ENCODE results near the gene IGFBP1.
"Not testable (repeated sequence)": the region's sequence is repeated elsewhere in the genome, so short reads cannot be mapped to it uniquely, and the experiment has no call there.

IGFBP1 gene

DNA sequence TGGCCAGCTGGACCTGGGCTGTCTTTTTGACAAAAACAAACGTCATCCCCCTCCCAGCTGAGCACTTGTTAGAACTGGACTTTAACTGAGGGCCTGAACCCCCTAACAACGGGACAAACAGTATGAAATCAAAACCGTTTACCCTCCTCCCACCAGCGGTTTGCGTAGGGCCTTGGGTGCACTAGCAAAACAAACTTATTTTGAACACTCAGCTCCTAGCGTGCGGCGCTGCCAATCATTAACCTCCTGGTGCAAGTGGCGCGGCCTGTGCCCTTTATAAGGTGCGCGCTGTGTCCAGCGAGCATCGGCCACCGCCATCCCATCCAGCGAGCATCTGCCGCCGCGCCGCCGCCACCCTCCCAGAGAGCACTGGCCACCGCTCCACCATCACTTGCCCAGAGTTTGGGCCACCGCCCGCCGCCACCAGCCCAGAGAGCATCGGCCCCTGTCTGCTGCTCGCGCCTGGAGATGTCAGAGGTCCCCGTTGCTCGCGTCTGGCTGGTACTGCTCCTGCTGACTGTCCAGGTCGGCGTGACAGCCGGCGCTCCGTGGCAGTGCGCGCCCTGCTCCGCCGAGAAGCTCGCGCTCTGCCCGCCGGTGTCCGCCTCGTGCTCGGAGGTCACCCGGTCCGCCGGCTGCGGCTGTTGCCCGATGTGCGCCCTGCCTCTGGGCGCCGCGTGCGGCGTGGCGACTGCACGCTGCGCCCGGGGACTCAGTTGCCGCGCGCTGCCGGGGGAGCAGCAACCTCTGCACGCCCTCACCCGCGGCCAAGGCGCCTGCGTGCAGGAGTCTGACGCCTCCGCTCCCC, at the start of gene IGFBP1:
TSS of gene IGFBP1 (plus strand) at position 304 of the 808 bp plus-strand sequence. CDS start at position 469, 165 bp downstream.
- no peak for DNase-seq

DNA sequence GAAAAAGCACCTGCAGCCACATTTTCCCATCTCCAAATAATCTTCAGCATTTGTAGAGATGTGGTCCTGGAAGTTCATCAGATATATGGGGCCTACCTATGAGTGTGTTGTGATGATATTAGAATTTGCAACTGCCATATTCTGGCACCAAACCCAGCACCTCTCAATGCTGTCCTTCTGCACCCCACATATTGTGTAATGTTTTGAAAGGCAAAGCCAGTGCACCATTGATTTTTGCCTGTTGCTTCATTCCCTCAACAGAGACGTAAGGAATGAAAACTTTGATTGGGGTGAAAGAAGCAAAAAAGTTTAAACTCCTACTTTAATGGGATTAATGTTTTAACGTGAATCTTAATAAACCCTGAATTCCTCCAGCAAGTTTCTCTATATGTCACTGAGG, 49.4 kb upstream of the IGFBP1 start:
- not testable (repeated sequence) for DNase-seq

DNA sequence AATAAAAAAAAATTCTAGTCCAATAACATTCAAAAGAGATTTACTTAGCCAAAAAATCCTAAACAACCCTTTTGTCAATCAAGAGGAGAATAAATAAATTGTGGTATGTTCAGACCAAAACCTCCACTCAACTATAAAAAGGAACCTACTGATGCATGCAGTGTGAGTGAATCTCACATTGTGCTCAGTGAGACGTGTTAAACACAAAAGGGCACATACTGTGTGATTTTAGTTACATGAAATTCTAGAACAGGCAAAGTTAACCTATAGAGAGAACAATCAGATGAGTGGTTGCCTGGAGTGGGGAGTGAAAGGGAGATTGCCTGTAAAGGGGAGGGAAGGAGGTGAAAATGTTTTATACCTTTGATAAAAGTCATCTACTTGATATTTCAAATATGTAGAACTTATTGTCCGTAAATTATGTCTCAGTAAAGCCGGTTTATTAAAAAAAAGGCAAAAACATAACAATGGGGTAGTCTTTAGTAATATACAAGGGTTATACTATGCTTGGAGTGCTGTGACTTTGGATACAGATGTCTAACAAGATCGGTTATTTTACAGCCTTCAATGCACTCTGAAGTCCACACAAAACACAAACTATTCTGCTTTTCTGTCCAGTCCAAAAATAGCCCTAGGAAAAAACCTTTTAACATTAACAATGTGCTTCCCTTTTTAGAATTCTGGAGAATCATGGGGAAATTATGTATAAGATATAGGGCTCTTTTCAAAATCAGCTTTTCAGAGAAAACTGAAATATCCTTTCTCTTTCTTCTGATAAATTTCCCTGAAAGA, 46.2 kb upstream of the IGFBP1 start:
- not testable (repeated sequence) for DNase-seq

DNA sequence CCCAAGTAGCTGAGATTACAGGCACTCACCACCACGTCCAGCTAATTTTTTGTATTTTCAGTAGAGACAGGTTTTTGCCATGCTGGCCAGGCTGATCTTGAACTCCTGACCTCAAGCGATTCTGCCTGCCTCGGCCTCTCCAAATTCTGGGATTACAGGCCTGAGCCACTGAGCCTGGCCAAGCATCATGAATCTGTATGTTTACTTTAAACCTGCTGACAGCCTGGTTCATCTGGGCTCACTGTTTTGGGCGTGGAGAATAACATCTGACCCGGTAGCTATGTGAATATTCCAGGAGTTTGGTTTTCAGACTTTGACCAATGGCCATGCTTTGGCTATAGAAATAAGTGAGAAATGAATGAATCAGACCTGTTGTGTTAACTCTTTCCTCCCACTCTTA, 41.8 kb upstream of the IGFBP1 start:
- DNase-seq, result not testable (repeated sequence)

DNA sequence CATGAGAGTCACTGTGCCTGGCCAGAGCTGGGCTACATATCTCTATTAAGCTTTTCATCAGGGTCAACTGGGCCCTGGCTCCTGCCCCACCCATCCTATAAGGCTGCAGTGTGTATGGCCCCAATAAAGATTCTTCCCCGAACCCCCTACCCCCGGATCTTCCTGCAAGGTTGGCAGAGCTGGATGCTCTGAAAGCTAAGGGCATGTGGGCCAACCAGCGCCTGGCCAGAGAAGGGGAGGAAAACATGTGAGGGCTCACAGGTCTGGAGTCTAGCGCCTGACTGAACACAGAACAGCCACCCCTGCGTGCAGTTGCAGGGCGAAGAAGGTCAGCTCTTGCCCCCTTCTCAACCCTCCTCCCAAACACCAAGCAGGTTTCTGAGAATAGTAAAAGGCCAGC, 39.6 kb upstream of the IGFBP1 start:
- DNase-seq, result not testable (repeated sequence)

DNA sequence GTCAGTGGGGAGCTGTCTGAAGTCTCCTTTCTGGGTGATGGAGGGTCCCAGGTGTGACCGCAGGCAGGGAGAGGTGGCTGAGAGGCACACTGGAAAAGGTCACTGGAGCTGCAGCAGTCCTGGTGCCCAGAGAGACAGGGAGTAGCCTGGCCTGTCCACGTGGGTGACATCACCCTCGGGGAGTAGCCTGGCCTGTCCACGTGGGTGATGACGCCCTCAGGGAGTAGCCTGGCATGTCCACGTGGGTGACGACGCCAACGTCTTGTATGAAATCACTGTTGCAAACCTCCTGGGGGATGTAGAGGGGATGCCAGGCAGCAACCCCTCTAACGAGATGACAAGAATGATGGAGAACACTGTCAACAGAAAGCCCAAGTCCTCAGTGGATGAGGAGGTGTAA, 35.3 kb upstream of the IGFBP1 start:
- not testable (repeated sequence) for DNase-seq

DNA sequence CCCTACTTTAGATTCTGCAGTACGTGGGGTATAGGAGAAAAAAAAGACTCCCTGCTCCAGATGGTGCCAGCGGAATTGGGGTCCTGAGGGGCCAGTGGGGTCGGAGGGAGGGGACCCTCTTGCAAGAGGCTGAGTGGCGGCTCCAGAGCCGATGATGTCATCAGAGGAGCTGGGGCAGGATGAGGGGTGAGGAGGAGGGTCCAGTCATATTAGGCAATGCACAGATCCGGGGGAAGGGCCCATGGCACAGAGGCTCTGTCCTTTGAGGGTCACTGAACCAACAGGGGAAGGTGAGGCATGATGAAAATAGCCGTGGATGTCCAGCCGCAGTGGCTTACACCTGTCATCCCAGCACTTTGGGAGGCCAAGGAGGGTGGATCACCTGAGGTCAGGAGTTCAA, 34.8 kb upstream of the IGFBP1 start:
- not testable (repeated sequence) for DNase-seq

DNA sequence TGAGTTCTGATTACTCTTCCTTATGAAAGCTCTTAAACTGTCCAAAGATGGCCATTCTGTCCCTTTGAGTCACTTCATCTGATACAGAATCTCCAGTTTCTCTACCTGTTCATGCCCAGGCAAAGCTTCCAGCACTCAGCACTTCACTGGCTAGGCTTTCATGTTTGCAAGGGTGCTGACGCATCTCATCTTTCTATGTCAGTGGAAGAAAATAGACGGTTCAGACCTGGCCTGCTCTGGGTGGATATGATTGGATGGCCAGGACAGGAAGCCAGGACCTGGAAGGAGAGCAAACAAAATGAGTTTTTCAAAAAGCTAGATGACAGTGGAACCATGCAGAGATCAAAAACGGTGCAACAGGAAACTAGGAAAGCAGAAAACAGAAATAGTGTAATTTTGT, 32.6 kb upstream of the IGFBP1 start:
- DNase-seq, result not testable (repeated sequence)

DNA sequence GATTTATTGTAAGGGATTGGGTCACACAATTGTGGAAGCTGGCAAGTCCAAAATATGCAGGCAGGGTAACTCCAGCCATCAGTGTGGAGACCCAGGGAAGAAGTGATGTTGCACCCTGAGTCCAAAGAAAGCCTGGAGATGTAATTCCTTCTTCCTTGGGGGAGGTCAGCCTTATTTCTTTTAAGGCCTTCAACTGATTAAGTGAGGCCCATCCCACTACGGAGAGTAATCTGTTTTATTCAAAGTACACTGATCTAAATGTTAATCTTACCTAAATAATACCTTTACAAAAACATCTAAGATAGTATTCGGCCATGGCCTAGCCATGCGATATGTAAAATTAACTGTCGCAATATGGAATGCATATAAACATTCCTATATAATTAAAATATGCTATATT, 31.4 kb upstream of the IGFBP1 start:
- DNase-seq, result not testable (repeated sequence)

DNA sequence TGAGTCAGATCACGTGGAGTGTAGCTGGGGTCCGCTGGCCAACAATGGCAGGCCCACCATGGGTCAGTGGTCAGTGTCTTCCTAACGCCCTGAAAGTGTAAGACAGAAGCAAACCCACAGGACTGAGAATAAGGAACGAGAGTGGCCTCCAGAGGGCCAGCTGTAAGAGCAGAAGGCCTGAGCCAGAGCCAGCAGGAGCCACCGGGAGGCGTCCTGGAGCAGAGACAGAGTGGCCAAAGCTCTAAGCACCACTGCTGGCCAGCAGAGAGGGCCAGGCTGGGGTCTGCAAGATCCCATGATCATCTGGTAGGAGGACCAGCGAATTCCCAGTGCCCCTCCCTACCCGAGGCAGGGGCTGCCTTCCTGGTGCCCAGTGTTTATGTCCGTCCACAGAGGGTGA, 24.6 kb upstream of the IGFBP1 start:
- no peak for DNase-seq

DNA sequence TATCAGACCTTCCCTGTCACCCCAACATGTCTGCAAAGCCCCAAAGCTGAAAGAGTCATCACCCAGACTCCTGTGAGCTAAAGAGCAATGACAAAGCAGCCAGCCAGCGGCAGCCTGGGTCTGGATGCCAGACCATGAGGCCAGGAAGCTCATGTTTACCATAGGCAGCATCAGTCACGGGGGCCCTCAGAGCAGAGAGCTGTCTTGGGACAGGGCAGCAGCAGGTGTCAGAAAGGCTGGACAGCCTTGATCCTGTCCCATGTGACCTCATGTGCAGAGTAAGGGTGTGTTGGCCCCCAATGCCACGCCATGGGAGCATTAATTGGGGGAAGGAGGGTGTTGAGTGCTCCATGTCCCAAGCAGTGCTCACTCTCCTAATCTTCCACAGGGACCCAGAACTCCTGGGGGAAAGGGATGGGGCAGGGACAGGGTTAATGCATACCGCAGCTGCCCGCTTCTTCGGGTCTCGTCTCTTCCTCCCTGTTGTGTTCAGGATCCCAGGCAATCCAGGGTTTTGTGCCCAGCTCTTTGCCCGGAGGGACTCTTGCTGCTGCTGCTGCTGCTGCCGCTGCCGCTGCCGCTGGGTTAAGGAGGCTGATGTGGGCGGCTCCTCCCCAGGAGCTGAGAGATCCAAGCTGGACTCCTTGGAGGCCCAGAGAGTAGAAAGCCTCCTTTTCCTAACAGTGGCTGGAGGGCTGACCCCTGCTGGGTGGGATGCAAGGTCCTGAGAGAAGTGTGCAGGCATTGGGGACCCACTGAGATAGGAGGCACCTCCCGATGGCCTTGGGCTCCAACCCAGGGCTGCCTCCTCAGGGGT, 22.5 kb upstream of the IGFBP1 start:
- no peak for DNase-seq

DNA sequence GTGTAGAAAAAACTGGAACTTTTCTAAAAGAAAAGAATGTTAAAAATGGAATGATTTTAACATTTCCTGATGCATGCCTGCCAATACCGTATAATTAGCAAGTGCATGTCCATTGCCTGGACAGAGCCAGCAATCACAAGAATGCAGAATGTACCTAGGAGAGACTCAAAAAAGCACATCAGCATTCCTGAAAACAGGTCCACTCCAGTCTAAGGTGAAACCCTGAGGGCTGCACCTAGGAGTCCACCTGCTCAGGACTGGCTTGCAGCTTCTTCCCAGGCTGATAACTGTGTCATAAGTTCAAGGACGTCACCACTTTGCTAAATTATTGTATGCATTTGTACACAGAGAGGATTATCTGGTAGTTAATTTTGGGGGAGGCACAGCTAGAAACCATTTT, 20.8 kb upstream of the IGFBP1 start:
- no peak for DNase-seq

DNA sequence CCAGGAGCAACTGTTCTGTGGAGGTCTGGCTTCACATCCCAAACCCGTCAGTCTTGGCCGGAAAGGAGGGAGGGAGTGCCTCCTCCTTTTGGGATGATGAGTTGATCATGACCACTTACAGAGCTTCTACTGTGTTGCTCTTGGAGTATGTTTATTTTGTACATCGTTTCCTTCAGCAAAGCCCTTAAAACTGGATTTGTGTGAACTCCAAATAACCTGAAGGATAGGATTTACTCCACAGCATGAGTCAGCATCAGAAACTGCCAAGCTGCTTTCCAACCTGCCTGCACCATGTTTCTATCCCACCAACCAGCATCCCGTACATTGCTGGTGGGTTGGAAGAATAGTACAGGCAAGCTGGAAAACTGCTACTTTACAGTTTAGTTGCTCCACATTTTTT, 18.9 kb upstream of the IGFBP1 start:
- DNase-seq, result no peak

DNA sequence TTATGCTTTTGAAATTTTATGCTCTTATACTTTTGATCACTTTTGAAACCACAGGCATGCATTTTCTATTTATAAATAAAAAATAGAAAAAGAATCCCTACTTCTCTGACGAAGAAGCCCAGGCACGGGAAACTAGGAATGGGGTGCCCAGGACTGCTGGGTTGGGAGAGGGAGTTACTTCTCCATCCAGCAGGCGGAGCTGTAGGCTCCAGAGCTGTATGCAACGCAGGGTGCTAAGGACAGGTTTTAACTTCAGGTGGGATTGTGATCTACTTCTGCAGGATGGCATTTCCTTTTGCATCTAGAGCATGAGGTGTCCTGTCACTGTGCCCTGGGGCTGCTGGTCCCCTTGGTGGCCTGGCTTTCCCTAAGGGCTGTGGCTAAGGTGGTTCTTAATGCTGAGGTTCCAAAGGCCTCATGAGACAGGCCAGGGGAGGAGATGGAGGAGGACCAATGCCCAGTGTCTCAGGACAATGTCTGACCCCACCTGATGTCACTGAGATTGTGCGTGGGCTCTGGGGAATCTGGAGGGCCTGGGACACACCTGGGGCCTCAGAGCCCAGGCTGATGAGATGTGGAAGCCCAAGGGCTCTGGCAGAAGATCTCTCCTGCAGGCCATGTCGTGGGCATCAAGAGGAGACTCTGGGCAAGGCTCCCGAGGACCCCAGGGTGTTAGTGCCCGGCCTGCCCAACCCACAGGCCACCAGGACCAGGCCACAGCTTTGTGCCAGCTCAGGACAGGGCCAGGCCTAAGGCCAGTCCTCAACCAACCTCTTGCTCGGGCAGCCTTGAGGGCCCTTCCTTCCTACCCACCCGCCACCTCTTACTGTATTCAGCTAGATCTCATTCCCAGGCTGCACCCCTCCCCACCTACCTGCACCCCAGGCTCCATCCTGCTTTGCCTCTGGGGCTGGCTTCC, 15.9 kb upstream of the IGFBP1 start:
- no peak for DNase-seq

DNA sequence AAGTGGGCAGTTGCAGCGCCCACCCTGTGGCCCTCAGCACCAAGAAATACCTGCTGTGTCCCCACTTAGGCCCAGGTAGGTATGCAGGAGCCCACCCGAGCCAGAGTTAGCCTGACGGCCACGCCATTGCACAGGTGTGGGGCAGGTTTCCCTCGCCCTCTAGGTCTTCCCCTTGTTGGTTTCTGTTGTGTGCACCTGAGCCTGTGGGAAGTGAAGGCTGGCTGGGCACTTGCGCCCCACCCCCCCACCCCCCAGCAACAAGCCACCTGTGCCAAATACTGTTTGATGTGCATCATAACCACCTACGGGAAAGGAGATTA, 15.3 kb upstream of the IGFBP1 start, which contains the start of gene CCDC201:
TSS of gene CCDC201 (minus strand) at position 48 of the 320 bp plus-strand sequence. CDS start 75 bp downstream, outside the sequence.
- DNase-seq, result no peak

DNA sequence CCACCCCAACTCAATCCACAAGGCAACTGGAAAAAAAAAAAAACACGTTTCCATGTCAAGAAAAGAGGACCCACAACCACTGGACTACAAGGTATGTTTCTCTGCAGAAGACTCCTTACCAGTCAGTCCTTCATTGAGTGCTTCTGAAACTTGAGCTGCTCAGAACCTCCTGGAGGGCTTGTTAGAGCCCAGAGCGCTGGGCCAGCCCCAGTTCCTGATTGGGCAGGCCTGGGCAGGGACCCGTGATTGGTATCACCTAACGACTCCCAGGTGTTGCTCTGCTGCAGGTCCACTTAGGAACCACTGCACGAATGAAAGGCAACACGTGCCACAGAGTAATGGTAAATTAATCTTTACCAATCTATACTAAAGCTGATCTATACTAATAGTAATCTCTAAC, 14.9 kb upstream of the IGFBP1 start:
- DNase-seq, result no peak

DNA sequence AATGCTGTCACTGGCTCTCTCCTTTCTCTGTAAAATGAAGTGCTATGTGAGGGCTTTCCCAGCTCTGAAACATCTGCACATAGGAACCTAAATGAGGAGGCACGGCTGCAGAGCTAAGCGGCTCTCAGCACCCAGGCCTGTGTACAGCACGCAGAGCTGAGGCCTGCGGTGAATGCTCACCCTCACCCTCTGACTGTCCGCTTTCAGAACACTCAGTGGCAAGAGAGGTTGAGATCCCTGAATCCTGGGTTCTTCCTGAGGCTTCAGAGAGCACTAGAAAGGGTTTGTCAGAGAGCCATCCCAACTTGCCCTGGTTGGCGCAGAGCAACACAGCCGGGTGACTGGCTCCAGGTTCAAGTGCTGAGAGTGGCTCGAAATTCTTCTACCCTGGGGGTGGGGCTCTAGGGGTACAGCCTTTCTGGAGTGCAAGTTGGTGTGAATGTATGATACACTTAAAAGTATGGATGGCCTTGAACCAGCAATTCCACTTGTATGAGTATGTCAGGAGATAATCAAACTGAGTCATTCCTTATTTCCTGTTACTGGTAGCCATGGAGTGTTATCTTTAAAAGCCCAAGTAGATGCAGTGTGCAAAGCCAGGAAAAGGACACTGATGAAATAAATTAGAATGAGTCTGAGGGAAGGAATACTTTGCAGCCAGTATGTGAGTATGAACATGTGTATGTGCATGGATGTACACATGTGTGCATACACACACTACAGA, 13.7 kb upstream of the IGFBP1 start:
- DNase-seq, result no peak

DNA sequence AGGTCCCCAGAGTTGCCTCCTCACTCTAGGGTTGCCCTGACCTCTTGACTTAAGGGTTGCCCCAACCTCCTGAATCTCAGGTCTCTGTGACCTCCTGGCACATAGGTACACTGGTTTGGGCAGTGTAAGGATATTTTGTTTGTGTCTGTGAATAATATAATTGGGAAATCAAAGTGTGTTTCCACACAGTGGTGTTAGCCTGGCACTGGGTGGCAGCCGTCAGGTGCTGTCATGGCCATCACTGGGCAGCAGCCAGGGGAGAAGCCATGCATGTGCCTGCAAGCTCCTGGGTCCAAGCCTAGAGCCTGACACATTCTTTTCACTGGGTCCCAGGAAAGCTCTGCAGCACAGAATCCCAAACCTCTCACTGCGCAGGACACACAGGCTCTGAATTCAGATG, 11.8 kb upstream of the IGFBP1 start:
- DNase-seq, result no peak

DNA sequence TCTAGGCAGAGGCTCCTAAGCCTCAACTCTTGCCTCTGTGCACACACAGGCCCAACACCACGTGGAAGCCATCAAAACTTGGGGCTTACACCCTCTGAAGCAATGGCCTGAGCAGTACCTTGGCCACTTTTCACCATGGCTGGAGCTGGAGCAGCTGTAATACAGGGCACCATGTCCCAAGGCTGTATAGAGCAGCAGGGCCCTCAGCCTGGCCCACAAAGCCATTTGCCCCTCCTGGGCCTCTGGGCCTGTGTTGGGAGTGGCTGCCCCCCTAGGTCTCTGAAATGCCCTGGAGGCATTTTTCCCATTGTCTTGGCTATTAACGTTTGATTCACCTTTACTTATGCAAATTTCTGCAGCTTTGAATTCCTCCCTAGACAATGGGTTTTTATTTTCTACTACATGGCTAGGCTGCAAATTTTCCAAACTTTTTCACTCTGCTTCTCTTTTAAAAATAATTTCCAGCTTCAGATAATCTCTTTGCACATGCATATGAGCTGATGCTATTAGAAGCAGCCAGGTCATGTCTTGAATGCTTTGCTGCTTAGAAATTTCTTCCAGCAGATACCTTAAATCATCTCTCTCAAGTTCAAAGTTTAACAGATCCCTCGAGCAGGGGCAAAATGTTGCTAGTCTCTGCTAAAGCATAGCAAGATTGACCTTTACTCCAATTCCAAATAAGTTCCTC, 9.7 kb upstream of the IGFBP1 start:
- DNase-seq, result no peak

DNA sequence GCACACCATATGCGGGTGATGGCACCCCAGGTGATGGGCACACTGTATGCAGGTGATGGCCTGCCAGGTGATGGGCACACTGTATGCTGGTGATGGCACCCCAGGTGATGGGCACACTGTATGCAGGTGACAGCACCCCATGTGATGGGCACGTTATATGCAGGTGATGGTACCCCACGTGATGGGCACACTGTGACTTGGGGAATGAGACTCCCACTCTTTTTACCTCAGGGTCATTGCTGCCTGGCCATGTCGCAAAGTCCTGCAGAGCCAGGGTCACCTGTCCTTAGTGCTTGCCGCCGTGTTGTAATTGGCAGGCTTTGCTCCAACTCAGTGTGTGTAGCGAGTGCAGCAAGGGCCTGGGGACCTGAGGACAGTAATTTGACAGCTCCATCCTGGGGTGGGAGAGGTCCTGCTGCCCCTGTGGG, 7.8 kb upstream of the IGFBP1 start:
- DNase-seq, result no peak

DNA sequence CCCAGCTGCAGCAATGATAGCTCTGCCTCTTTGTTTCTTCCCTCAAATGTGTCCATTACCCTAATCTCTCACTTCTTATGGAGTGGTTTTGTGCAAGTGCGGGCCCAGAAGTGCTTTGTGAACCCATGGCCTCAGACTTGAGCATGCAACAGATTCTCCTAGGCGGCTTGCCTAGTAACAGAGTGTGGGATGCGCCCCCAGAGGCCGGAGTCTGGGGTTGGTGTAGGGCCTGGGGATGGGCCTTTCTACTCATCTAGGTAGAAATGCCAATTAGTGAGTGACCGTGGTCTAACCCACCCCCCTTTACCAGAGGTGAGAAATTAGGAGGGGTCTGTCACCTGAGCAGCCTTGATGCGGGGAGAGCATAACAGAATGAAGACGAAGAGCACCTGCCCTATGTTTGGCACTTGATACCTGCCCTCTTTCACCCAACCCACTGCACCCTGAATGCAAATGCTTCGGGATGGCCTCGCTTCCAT, 7.0 kb upstream of the IGFBP1 start:
- no peak for DNase-seq
